ENCODE results near the gene KLF4. TPM values are rescaled to one million over a fixed set of nuclear protein-coding genes. Genes with fewer than 3 reads are reported as not detected.
"Not testable (repeated sequence)": the region's sequence is repeated elsewhere in the genome, so short reads cannot be mapped to it uniquely, and the experiment has no call there.

The KLF4 gene
- total and polyA plus RNA-seq, 5 experiments from 2014 or later = 0.82 to 0.96 TPM; not detected in 3

DNA sequence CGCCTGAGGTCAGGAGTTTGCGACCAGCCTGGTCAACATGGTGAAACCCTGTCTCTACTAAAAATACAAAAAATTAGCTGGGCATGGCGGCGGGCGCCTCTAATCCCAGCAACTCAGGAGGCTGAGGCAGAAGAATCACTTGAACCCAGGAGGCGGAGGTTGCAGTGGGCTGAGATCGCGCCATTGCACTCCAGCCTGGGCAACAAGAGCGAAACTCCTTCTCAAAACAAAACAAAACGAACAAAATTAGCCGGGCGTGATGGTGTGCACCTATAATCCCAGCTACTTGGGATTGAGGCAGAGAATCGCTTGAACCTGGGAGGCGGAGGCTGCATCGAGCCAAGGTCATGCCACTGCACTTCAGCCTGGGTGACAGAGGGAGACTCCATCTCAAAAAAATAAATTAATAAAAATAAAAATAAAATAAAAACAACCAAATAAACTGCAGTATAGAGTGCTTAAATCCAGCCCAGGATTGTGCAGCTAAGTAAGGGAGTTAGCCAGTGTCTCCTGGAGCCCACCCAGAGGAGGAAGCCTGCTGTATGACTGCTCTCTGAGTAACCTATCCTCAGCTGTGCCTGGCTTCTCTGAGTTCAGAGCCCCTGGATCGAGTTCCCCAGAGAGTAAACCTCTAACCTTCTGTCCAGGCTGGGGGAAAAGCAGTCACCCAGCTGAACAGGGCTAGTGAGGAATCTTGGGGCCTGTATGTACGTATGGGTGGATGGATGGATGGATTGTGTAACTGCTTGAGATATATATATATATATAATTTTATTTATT lies 11.0 kb upstream of the KLF4 start:
- H3K36me3 Mint-ChIP-seq, H3K9me3 Mint-ChIP-seq, DNase-seq, H3K27ac Mint-ChIP-seq, POLR2A ChIA-PET, ATAC-seq, H3K4me1 Mint-ChIP-seq, H3K4me3 Mint-ChIP-seq: not testable (repeated sequence)
- peaks cover 2 to 12% (median 6%) of the 10 kb centered on the region in 5 donors for H3K27me3 Mint-ChIP-seq

DNA sequence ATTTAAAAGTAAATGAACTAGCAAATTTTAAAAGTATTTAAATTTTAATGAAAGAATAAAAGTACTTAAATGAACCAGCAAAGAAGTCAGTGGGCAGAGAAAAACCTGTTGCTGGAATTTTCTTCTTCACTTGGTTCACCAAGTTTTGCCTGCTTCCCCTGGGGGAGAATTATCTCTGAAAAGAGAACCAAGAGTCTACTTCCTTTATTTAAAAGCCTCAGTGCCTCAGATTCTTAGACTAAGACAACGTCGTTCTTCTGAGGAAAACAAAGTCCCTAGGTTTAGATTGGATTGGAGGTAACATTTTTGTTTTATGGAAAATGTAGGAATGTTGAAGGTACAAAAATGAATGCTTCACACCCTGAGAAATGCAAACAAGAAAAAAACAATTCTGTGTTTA lies 7.4 kb upstream of the KLF4 start:
- ATAC-seq = no peak
- H3K27ac Mint-ChIP-seq = no peak overlapping the region
- H3K36me3 Mint-ChIP-seq = peaks cover 0 to 4% (median 0%) of the 10 kb centered on the region in 3 donors
- no peak overlapping the region for H3K4me3 Mint-ChIP-seq
- H3K9me3 Mint-ChIP-seq = peaks cover 0 to 4% (median 0%) of the 10 kb centered on the region in 9 donors
- POLR2A ChIA-PET = no interaction called here
- H3K4me1 Mint-ChIP-seq = peaks cover 0 to 3% (median 0%) of the 10 kb centered on the region in 4 donors
- DNase-seq = no peak
- peaks cover 17 to 31% (median 21%) of the 10 kb centered on the region in 5 donors for H3K27me3 Mint-ChIP-seq

DNA sequence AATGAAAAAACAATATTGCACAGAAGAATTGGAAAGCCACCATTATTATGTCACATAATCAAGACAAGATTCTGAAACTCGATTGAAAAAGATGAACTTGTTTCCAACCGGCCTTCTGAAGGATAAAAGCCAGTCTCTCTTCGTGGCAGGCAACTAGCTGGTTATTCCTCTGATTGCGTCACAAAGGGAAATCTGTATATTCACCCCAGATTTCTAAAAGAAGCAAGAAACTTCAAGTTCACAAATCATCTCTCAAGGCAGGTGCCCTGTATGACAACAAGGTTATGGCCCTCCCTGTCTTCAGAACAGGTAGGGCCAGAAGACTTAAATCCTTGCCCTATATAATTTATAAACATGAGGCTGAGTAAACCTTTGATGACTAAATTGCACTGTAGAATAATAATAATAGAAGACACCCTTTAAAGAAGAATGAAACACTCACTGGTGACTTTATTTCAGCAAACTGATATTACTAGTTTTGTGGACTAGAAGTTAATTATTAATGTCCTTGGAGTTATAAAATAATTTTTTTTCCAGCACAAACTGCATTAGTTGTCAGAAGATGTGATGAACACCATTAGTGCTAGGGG lies 2.9 kb upstream of the KLF4 start:
- peaks cover 0 to 5% (median 4%) of the 10 kb centered on the region in 3 donors for H3K36me3 Mint-ChIP-seq
- no peak overlapping the region for H3K27ac Mint-ChIP-seq
- H3K4me3 Mint-ChIP-seq = peak overlapping the region in 1 of 10 donors; percentile 36
- H3K9me3 Mint-ChIP-seq = peaks cover 0 to 4% (median 0%) of the 10 kb centered on the region in 9 donors
- ATAC-seq (no peak), DNase-seq (no peak)
- POLR2A ChIA-PET = no interaction called here
- H3K27me3 Mint-ChIP-seq = peaks cover 31 to 60% (median 46%) of the 10 kb centered on the region in 5 donors
- peaks cover 0 to 25% (median 5%) of the 10 kb centered on the region in 4 donors for H3K4me1 Mint-ChIP-seq

DNA sequence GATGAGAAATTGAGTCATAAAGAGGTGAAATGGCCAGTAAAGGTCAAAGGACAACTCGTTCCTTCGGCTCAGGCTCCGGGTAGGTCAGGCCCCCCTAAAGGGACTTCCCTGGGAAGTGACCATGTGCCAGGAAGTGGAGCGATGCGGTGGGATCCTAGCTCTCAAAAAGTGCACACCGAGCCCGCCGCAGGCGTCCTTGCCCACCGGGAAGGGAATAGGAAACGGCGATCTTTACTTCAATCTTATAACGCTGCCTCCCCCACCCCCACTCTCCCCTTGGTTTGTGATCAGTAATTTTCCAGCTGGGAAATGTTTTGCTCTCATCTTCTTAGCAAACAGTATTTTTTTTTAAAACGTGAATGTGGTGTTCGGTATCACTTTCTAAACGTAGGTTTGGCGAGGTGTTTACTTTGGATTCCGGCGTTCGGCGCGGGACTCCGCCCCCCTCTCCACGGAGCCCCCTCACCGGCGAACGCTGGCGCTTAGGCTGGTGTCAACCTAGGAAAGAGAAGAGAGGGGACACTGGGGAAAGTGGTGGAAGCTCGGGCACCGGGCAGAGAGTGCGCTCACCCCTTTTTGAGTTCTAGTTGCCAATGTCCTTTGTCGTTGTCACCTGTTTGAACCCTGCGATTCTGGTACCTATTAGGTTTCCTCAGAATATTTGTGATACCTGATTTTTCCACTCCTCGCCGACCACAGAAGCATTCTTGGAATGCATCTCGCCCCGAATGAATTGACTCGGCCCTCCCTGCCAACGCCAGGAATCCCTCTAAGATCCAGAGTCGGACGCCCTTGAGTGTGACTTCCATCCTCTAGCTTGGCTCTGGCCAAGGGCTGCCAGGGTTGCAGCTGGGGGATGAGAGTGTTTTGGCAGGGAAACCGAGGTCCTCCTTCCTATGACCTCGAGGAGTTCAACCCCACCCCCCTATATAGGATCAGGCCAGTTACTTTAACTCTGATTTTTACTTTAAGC lies 1.8 kb upstream of the KLF4 start:
- Mint-ChIP-seq H3K27ac (peak overlapping the region in 1 of 10 donors; percentile 18), H3K4me3 (peak overlapping the region in 9 of 10 donors; percentile 21 to 77 (median 65)), H3K9me3 (peaks cover 0 to 4% (median 0%) of the 10 kb centered on the region in 9 donors), H3K36me3 (peaks cover 0 to 7% (median 4%) of the 10 kb centered on the region in 3 donors), H3K27me3 (peaks cover 31 to 70% (median 51%) of the 10 kb centered on the region in 5 donors), H3K4me1 (peaks cover 0 to 25% (median 5%) of the 10 kb centered on the region in 4 donors)
- DNase-seq (no peak), ATAC-seq (no peak)
- POLR2A ChIA-PET = no interaction called here

DNA sequence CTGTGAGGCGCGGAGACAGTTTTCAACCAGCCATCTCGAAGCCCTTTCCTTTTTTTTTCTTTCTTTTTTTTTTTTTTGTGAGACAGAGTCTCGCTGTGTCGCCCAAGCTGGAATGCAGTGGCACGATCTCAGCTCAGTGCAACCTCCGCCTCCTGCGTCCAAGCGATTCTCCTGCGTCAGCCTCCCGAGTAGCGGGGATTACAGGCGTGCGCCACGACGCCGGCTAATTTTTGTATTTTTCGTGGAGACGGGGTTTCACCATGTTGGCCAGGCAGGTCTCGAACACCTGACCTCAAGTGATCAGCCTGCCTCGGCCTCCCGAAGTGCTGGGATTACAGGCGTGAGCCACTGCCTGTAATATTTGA lies 1.0 kb upstream of the KLF4 start:
- ATAC-seq, H3K9me3 Mint-ChIP-seq, POLR2A ChIA-PET, DNase-seq, H3K36me3 Mint-ChIP-seq: not testable (repeated sequence)
- Mint-ChIP-seq H3K27ac (peak overlapping the region in 1 of 10 donors; percentile 80), H3K27me3 (peaks cover 36 to 74% (median 50%) of the 10 kb centered on the region in 5 donors), H3K4me1 (peaks cover 0 to 26% (median 5%) of the 10 kb centered on the region in 4 donors), H3K4me3 (peak overlapping the region in 9 of 10 donors; percentile 57 to 77 (median 68))

DNA sequence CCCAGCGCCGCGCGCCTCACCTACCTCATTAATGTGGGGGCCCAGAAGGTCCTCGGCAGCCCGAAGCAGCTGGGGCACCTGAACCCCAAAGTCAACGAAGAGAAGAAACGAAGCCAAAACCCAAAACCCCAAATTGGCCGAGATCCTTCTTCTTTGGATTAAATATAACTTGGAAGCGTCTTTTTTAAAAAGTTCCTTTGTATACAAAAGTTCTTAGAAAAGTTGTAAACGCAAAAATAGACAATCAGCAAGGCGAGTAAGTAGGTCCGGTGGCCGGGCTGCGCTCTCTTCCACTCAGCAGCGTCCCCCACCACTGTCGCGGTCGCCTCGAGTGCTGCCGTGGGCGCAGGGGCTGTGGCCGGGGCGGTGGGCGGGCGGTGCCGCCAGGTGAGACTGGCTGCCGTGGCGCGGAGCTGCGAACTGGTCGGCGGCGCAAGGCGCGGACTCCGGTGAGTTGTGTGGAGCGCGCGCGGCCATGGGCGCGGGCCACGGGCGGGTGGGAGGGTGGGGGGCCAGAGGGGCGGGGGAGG lies 360 bp downstream of the KLF4 start:
- no peak for DNase-seq

DNA sequence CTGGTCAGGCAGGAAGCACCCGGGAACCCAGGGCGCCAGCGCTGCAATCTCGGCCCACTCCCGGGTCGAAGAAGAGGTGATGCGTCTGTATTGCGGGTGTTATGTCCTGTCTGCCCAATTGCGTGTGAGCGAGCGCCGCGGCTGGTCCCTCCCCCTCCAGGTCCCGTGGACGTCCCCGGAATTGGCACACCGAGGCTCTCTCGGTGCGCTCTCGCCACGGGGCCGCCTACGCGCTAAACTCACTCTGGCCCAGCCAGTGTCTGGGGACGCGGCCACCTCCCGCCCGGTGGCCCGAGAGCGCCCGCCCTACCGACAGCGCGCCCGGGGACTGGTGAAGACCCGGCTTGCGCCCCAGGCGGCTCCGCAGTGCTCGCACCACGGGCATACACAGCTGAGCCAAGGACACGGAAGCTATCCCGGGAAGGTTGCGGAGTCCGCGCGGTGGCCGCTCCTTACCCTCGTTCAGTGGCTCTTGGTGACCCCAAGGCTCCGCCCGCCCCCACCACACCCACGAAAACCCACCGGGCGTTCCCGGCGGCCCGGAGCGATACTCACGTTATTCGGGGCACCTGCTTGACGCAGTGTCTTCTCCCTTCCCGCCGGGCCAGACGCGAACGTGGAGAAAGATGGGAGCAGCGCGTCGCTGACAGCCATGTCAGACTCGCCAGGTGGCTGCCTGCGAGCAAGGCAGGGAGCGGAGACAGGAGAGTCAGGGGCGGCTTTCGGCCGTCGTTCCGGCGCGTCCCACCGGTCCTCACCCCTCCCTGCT lies 1.0 kb downstream of the KLF4 start:
- H3K36me3 Mint-ChIP-seq = peaks cover 0 to 7% (median 0%) of the 10 kb centered on the region in 3 donors
- POLR2A ChIA-PET = no interaction called here
- no peak overlapping the region for H3K27ac Mint-ChIP-seq
- ATAC-seq (peak in 1 of 2 donors; percentile 27), DNase-seq (no peak)
- peaks cover 0 to 2% (median 0%) of the 10 kb centered on the region in 9 donors for H3K9me3 Mint-ChIP-seq
- peaks cover 0 to 23% (median 5%) of the 10 kb centered on the region in 4 donors for H3K4me1 Mint-ChIP-seq
- H3K4me3 Mint-ChIP-seq = peak overlapping the region in 8 of 10 donors; percentile 28 to 80 (median 66)
- peaks cover 31 to 60% (median 38%) of the 10 kb centered on the region in 5 donors for H3K27me3 Mint-ChIP-seq

More for the DNA sequence above, 360 bp downstream of the KLF4 start:
- Mint-ChIP-seq H3K4me1 (peaks cover 0 to 23% (median 5%) of the 10 kb centered on the region in 4 donors), H3K27ac (no peak overlapping the region), H3K4me3 (peak overlapping the region in 9 of 10 donors; percentile 15 to 80 (median 66)), H3K9me3 (peaks cover 0 to 2% (median 0%) of the 10 kb centered on the region in 9 donors), H3K27me3 (peaks cover 33 to 66% (median 41%) of the 10 kb centered on the region in 5 donors), H3K36me3 (peaks cover 0 to 7% (median 2%) of the 10 kb centered on the region in 3 donors)
- peak in 1 of 2 donors; percentile 10 for ATAC-seq
- POLR2A ChIA-PET = no interaction called here

DNA sequence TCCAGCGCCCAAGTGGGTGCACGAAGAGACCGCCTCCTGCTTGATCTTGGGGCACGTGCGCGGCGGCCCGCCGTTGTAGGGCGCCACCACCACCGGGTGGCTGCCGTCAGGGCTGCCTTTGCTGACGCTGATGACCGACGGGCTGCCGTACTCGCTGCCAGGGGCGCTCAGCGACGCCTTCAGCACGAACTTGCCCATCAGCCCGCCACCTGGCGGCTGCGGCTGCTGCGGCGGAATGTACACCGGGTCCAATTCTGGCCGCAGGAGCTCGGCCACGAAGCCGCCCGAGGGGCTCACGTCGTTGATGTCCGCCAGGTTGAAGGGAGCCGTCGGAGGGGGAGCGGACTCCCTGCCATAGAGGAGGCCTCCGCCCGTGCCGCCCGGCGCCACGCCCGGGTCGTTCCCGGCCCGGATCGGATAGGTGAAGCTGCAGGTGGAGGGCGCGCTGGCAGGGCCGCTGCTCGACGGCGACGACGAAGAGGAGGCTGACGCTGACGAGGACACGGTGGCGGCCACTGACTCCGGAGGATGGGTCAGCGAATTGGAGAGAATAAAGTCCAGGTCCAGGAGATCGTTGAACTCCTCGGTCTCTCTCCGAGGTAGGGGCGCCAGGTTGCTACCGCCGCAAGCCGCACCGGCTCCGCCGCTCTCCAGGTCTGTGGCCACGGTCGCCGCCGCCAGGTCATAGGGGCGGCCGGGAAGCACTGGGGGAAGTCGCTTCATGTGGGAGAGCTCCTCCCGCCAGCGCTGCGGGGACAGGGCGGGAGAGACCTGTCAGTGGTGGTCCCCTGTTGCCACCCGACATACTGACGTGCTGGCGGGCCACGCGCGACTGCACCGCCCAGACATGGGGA lies 1.8 kb downstream of the KLF4 start:
- Mint-ChIP-seq H3K4me1 (peaks cover 0 to 23% (median 5%) of the 10 kb centered on the region in 4 donors), H3K27ac (no peak overlapping the region), H3K27me3 (peaks cover 31 to 60% (median 38%) of the 10 kb centered on the region in 5 donors), H3K9me3 (peaks cover 0 to 2% (median 0%) of the 10 kb centered on the region in 9 donors), H3K36me3 (peaks cover 0 to 7% (median 0%) of the 10 kb centered on the region in 3 donors), H3K4me3 (peak overlapping the region in 5 of 10 donors; percentile 14 to 80 (median 56))
- ATAC-seq (no peak), DNase-seq (no peak)
- POLR2A ChIA-PET = no interaction called here

DNA sequence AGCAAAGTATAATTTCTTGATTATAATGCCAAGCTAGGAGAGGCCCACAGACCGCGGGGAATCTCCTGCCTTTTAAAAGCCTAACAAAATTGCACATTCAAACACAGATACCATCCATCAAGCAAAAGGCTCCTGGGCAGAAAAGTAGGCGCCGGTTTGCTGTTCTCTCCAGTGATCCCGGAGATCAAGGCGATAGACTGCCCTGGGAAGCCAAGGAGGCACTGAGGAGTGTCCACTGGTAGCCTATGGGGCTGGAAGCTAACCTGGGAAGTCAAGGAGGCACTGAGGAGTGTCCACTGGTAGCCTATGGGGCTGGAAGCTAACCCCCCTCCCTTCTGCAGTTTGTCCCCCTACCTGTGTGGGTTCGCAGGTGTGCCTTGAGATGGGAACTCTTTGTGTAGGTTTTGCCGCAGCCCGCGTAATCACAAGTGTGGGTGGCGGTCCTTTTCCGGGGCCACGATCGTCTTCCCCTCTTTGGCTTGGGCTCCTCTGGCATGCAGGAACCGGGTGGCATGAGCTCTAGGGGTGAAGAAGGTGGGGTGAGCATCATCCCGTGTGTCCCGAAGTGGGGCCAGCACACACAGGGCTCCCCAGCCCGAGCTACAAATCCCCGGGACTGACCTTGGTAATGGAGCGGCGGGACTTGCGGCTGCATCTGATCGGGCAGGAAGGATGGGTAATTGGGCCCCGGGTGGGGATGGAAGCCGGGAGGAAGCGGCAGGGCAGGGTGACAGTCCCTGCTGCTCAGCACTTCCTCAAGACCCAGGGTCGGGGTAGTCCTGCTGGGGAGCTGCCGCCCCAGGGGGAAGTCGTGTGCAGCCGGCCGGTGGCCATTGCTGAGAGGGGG lies 2.7 kb downstream of the KLF4 start:
- H3K27me3 Mint-ChIP-seq = peaks cover 24 to 54% (median 36%) of the 10 kb centered on the region in 5 donors
- H3K4me1 Mint-ChIP-seq = peaks cover 0 to 23% (median 5%) of the 10 kb centered on the region in 4 donors

DNA sequence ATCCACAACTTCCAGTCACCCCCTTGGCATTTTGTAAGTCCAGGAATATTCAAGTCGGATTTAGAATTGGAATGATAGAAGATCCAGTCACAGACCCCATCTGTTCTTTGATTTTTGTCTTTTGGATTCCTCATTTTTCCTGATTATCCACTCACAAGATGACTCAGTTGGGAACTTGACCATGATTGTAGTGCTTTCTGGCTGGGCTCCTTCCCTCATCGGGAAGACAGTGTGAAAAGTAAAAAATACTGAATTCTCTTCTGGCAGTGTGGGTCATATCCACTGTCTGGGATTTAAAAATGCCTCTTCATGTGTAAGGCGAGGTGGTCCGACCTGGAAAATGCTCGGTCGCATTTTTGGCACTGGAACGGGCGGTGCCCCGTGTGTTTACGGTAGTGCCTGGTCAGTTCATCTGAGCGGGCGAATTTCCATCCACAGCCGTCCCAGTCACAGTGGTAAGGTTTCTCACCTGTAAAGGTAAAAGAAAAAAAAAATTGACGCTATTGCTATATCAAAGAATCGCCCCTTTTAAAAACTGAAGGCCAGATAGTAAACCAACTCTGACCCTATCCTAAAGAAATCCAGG lies 4.0 kb downstream of the KLF4 start:
- Mint-ChIP-seq H3K27me3 (peaks cover 14 to 42% (median 27%) of the 10 kb centered on the region in 5 donors), H3K4me3 (peak overlapping the region in 1 of 10 donors; percentile 11), H3K36me3 (peaks cover 0 to 7% (median 0%) of the 10 kb centered on the region in 3 donors), H3K27ac (no peak overlapping the region), H3K9me3 (no peaks in the 10 kb centered on the region), H3K4me1 (peaks cover 0 to 12% (median 4%) of the 10 kb centered on the region in 4 donors)
- ATAC-seq = no peak
- no peak for DNase-seq
- POLR2A ChIA-PET = no interaction called here

More for the DNA sequence above, 2.7 kb downstream of the KLF4 start:
- DNase-seq = no peak
- POLR2A ChIA-PET = no interaction called here
- Mint-ChIP-seq H3K9me3 (peaks cover 0 to 2% (median 0%) of the 10 kb centered on the region in 9 donors), H3K4me3 (peak overlapping the region in 4 of 10 donors; percentile 39 to 80 (median 63)), H3K36me3 (peaks cover 0 to 7% (median 0%) of the 10 kb centered on the region in 3 donors), H3K27ac (no peak overlapping the region)
- ATAC-seq = no peak

Measured in naive thymus-derived CD8-positive, alpha-beta T cell (primary cell).